HG03159 (cell line): ENCODE data around the gene TRIM63.

Experiments used
- ATAC-seq: cut with Tn5 transposase; IDR thresholded peaks from one replicate; pipeline ENCODE4 v1.9.1; 2021; ENCODE audit warnings: mild to moderate bottlenecking, moderate library complexity; ENCODE audit not compliant: unreplicated experiment

The TRIM63 gene

DNA sequence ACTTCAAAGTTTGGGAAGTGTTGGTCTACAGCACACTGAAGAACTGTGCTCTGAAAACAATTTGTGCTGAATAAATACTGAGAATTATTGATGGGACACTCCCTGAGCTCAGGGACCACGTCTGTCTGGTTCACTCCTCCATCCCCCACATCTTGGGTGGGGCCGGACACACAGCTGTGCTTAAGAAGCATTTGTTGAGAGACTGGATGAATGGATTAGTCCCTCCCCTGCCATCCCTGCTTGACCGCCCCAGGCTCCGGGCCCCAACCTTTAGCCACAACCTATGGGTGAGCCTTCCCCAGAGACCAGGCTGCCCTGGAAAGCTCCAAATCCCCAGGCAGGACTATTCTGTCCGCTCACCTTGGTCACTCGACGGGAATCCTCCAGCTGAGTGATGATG lies 7.5 kb downstream of the TRIM63 start:
- ATAC-seq = no peak

DNA sequence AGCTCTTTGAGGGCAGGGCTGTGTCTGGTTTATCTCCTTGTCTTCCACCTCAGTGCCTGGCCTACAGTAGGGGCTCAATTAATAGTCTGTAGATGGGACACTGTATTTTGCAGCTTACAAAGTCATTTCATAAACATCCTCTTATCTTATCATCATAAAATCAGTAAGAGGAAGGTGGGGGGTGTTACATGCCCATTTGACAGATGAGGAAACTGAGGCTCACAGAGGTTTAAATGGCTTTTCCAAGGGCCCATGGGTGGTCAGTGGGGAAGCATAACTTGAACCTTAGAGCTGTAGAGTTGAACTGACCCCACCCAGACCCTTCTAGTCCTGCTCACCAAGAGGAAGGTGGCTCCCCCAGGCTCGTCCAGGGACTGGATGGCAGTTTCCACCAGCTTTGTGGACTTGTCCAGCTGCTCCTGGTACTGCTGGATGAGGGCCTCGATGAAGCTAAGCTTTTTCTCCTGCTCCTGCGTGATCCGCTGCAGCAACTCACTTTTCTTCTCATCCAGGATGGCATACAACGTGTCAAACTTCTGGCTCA lies 9.3 kb downstream of the TRIM63 start:
- ATAC-seq = no peak

DNA sequence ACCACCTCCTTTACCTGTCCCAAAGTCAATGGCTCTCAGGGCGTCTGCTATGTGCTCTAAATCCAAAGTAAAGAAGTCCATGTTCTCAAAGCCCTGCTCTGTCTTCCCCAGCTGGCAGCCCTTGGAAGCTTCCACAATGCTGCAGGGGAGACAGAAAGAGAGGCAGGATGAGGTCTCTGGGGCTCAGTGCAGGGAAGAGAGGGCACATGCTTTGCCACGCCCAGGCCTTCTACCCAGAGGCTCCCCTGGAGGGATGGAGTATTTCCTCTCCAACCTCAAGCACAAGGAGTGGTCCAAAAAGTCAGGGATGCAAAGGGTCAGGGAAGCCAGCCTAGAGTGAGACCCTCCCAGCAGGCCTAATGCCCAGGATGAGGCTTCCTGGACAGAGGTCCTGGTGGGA lies 10.2 kb downstream of the TRIM63 start:
- no peak for ATAC-seq

DNA sequence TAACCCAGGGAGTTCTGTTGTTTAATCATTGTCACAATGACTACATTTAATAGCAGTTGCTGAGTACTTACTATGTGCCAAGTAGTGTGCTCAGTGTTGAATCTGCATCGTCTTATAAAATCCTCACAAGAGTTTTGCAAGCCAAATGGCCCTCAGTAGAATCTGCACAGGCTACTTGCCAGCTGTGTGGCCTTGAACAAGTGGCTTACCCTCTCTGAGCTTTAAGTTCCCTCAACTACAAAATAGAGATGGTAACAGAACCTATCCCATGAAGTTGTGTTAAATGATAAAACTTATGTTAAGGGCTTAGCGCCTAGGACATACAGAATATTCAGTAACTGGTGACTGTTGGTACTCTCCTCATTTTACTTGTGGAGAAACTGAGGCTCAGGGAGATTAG lies 12.4 kb downstream of the TRIM63 start:
- no peak for ATAC-seq

DNA sequence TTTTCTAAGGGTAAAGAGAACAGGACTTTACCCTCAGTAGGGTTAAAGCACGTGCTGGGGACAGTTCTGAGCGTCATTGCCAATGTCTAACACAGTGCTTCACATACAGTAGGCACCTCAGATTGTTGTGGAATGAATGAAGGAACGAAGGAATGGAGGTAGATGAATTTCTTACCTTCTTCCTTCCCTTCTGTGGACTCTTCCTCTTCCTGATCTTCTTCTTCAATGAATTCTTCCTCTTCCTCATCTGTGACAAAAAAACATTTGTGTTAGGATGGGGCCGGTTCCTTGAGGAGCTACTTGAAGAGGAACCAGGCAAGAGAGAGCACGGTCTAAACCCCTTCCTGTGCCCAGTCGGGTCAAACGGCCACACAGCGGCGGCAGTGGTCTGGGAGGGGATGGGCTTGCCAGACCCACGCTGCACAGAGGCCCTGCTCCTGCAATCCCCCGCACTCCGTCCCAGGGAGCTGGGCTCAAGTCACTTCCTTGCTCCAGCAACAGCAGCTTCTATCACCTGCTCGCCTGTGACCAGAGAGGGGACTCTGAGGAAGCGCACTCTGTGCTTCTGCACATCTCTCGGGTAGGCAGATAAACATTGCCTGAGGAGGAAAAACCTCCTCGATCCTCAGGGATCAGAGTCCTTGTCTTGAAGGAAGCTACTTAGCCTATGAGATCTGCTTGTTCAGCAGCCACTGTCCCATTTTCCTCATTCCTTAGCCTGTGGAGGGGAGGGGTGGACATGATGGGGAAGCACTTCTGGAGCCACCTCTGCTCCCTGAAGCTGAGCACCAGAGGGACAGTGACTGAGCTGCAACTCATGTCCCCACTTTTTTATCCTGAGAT lies 13.5 kb downstream of the TRIM63 start:
- ATAC-seq = no peak

DNA sequence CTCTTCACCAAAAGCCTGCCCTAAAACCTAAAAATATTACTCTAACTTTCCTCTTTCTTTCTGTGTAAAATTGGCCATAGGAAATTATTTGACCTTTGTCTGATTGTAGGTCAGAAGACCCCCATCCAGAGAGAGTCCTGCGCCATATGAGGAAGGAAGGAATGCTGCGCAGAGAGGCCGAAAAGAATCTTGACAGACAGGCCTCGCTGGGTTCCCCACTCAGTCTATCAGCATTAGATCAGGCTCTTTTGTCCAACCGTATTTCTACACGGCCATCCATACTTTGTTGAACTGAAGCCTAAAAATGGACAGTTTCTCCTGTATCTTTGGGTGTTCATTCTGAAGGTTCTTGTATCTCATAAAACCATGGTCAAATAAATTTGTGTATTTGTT lies 17.2 kb downstream of the TRIM63 start:
- no peak for ATAC-seq

DNA sequence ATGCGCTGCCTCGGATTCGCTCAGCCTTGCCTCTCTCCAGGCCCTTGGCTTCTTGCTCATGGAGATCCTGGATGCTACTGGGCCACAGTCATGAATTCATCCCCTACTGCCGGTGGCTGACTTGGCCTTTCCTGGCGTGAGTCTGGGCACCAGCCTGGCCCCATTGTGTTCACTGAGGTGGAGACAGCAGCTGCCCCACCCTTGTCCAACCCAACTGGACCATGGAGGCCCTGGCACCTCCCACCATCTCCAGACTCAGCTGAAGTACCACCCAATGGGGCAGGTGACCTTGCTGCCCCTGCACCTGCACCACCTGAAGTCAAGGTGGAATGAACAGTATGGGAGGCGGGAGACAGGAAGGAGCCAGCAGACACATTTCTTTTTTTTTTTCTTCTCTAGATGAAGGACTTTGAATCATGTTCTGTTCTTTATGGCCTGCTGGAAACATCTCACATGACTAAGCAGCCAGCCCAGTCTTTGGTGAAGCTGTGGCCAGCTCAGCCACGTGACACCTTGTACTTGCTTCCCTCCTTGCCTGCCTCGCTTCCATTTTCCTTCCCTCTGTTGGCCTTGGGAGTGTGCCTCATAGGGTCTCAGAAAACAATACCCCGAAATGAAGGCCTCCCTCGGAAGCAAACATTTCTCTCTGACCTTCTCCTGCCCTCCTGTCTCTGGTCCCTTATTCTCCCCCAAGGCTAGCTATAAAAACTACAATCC lies 17.7 kb downstream of the TRIM63 start:
- no peak for ATAC-seq

DNA sequence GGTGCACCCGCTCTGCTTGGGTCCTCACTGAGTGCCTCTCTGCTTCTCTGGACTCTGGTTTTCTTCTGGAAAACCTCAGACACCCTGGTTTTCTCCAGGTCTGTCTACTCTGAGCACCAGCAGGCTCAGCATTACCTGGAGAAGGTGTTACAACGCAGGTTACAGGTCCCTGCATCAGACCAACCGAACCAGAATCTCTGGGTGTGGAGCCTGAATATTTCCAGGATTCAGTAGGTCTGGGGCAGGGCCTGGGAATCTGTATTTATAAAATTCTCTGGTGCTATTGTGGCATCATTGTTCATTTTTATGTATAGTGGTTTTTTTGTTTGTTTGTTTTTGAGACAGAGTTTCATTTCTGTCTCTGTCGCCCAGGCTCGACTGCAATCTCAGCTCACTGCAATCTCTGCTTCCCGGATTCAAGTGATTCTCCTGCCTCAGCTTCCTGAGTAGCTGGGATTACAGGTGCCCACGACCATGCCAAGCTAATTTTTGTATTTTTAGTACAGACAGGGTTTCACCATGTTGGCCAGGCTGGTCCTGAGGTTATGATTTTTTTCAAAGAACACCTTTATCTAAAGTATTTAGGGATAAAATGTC lies 20.1 kb downstream of the TRIM63 start:
- no peak for ATAC-seq

DNA sequence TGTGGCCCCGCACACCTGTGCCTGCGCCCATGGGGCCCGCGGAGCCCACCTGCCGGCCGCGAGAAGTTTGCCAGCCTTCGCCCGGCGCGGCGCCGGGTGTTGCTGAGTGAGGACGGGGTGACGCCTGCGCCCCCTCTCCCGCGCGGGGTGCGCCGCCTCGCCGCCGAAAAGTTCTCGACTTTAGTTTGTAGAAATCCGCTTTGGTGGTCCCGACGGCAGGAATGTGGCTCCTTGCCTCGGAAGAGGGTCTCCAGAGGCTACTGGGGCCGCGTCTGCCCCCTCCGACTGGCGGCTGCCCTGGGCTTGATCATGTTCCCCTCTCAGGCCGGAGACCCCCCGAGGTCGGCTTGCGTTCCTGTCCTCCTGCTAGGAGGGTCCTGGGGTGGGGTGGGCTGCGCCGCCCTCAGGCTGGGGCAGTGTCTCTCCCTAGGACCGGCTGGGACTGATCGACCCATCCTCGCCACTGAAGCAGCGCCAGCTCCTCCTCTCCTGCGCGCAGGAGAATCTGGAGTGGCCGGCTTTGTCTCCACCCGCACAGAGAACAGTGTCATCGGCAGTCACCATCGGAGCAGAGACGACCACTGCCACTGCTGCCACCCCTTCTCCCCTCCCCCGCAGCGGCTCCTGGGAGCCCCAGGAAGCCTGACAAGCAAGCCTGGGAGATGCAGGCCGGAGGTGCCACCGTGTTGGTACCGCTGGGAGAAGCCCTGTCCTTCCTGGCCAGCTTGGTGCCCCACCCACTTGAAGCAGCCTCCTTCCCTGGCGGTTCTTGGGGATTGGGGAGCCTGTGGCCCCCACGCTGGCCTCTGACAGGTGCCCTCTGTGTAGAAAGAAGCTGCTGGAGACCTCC lies 21.0 kb downstream of the TRIM63 start:
- no peak for ATAC-seq

DNA sequence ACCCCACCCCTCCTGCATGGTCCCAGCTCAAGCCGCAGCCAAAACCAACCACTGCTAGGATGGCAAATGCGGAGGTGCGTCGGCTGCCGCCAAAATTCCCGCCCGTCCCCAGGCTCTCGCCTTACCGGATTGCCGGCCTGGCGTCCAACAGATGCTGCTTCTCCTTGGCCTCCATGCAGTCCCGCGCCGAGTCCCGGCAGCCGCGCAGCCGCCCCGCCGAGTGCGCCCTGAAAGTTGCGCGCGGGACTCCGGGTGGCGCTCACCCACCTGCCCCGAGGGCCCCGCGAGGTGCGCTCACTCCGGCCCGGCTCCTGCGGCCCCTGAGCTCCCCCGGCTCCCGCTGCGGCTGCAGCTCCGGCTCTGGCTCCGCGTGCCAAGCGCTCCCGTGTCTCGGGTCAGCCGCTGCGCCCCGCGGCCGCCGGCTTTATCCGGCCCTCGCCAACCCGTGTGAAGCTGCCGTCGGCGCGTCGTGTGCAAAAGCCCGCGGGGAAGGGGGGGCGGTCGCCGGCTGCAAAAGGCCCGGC lies 21.6 kb downstream of the TRIM63 start, which contains the start of gene SLC30A2:
TSS of gene SLC30A2 (minus strand) at position 397 of the 524 bp plus-strand sequence. CDS start at position 175, 222 bp downstream.
- no peak for ATAC-seq

DNA sequence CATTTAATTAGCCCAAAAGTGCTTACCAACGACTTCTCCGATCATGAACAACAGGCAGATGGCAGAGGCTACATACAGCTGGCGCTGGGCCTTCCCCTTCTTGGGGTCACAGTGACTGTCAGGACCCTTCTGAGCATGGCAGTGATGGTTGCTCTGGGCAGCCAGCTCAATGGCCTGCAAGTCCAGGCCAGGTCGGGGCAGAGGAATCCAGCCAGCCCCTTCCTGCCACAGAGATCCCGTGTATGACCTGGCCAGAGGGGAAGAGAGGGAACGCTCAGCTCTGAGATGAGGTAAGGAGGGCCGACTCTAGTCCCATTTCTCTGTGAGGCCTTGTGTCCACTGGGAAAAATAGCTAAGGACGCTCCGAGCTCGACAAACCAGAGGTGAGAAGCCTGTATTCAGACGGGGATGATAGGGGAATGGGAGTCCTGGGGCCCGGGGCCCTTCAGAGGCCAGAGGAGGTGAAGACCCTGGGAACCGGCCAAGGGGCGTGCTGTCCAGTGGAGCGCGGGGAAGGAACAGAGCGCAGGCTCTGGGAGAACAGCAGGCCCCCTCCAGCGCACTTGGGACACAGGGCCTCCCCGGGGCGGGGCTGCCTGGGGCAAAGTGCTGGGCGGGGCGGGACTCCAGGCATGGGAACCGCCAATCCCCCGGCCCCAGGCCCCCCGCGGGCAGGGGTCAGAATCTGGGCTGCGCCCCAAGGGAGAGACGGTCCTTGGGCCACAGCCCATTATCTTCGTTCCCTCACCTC lies 22.3 kb downstream of the TRIM63 start:
- no peak for ATAC-seq

DNA sequence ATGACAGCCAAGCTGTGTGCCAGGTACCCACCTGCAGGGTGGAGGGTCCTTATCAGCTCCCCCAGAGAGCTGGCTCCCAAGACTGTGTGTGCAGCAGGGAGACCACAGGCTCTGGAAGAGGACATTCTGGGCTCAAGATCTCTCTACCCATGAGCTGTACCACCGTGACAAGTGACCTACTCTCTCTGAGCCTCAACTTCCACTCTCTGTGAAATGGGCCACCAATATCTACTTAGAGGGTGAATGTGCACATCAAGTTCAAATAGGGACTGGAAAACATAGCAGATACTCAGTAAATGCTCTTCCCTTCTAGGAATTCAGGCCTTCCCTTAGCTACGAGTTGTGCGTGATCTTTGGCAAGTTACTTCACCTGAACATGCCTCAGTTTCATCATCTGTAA lies 23.0 kb downstream of the TRIM63 start:
- no peak for ATAC-seq

DNA sequence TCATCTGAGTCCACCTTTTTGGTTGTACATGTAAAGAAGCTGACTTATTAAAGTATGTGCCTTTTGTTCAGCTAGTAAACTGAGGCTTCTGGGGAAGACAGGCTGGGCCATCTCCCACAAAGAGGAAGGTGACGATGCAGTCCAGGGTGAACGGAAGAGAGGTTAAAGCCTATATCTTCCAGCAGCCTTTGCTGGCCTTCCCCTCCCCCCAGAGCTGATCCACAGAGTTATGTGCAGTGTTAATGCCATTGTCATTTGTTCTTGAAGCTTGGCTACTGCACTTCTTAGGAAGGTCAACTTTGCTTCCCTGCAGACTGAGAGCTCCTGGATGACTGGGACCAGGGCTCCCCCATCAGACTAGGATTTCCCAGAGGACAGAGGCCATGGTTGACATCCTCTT lies 23.7 kb downstream of the TRIM63 start:
- no peak for ATAC-seq

DNA sequence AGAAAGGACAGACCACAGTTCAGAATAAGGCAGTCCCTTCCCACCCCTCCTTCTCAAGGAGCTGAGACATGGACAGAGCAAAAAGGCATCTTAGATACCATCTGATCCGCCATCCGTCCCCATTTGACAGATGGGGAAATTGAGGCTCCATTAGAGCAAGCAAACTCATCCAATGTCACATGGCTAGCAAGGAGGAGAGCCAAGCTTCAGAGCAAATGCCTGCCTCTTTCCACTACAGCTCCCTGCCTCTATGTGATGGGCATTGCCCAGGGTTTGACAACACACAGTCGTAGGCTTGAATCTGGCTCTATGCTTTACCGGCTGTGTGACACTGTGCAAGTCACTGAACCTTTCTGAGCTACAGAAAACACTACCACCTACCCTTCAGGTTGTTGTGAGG lies 25.5 kb downstream of the TRIM63 start:
- ATAC-seq = no peak

DNA sequence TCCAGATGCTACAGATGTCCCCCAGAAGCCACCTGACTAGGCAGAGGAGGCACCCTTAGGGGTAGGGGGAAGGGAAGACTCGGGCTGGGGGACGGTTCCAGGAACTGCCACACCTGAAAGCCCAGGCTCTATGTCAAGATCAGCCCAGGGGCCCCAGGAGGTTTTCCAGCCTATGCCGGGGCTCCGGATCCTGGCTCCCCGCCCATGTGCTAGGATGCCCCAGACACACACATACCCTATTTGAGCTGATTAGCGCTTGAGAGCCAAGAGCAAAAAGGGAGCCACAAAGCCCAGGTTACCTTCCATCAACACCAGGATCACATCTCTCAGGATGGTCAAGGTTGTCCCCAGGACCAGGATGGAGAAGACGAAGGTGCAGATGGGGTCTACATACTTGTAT lies 26.0 kb downstream of the TRIM63 start:
- no peak for ATAC-seq

DNA sequence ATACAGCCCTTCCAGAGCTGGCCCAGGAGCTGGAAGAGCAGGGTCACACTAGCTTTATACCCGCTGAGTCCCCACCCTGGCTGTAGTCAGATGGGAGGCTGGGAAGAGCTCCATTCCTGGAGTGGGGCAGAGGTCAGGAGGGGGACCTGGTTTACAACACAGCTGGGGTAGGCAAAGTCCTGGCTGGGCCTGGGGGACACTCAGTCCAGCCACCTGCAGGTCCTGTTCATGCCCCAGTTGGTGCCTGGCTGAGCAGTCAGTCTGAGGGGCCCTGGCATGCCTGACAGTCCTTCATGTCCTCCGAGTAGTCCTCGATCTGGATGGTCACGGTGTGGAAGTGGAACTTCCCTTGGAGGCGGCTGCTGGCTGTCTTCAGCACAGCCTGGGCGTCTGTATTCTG lies 28.5 kb downstream of the TRIM63 start:
- no peak for ATAC-seq

DNA sequence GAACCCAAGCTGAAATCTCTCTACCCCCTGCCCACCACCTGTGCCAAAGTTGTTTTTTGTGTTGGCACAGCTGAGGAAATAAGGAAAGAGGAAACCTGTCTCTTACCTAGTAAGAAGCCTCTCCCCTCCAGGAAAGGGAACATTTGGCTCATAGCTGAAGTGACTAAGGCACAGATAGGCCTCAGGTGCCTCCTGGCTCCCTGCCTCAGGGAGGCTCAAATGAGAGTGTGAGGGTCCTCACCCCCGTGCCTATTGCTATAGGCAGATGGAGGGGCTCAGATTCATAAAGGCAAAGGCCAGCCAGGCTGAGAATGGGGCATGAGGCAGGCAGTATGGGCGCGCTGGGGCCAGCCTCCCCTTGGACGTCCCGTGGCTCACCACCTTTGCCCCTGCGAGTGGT lies 29.0 kb downstream of the TRIM63 start:
- ATAC-seq = no peak

DNA sequence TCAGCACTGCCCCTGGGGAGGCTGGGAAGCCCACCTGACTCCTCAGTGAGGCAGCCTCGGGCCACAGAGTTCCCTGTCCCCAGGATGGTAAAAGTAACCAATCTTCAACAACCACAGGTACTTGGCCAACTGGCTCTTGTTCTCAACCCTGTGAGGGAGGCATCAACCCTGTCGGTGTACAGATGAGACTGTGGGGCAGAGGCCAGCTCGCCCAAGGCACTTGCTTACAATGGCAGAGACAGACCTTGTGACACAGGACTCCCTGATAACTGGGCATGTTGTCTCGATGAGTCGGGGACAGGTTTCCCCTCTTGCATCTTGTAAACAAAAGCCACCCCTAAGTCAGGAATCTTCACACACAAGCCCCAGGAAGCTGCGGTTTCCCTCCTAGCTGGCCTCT lies 29.5 kb downstream of the TRIM63 start:
- no peak for ATAC-seq

DNA sequence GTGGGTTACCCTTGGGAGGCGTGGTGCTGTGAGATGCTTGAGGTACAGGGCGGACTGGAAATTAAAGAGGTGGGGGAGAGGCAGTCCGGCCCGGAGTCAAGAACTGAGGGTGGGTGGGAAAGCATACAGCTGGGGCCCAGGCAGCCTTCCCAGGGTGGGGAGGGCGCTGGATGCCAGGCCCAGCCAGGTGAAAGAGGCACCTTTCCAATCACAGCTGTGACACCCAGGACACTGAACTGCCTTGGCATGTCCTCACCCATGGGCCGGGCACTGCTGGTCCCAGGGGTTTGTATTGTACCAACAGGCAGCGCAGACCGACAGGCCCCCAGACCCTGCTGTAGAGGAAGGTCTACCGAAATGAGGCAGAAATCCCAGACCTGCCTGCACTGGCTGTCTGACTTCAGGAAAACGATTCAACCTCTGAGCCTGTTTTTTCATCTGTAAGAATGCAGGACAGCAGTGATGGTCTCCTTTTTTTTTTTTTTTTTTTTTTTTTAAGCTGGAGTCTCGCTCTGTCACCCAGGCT lies 30.6 kb downstream of the TRIM63 start:
- no peak for ATAC-seq
